Neuron (in vitro differentiated cells): ENCODE measurements around the gene EIF2B2.

Experiments
- H2AFZ ChIP-seq: one replicate; pipeline ENCODE4 v1.6.1; 2013; ENCODE audit warnings: low read depth, mild to moderate bottlenecking, inconsistent platforms, low read length, moderate library complexity
- H3K27me3 ChIP-seq: one replicate; pipeline ENCODE4 v1.6.1; 2013; ENCODE audit warnings: low read length; ENCODE audit not compliant: insufficient read depth
- H3K36me3 ChIP-seq: one replicate; pipeline ENCODE4 v1.6.1; 2013; ENCODE audit warnings: low read length; ENCODE audit not compliant: insufficient read depth
- H3K4me1 ChIP-seq: one replicate; pipeline ENCODE4 v1.6.1; 2013; ENCODE audit warnings: low read length; ENCODE audit not compliant: insufficient read depth
- H3K4me3 ChIP-seq: 2 replicates; pipeline ENCODE4 v1.5.1; 2013; ENCODE audit warnings: mild to moderate bottlenecking, low read length, moderate library complexity
- H3K9me3 ChIP-seq: one replicate; pipeline ENCODE4 v1.6.1; 2013; ENCODE audit warnings: low read length

The EIF2B2 gene

GRCh38 chr14:75015496-75015895 lies 12.8 kb downstream of the EIF2B2 start:
- Histone ChIP-seq H3K4me3 (no peak overlapping the region), H3K4me1 (no peaks in the 10 kb centered on the region), H3K9me3 (no peaks in the 10 kb centered on the region), H2AFZ (no peak overlapping the region), H3K27me3 (no peaks in the 10 kb centered on the region), H3K36me3 (peaks cover 19% of the 10 kb centered on the region)

- Histone ChIP-seq H2AFZ (no peak overlapping the region), H3K36me3 (peaks cover 7% of the 10 kb centered on the region), H3K9me3 (no peaks in the 10 kb centered on the region), H3K27me3 (no peaks in the 10 kb centered on the region), H3K4me1 (no peaks in the 10 kb centered on the region), H3K4me3 (no peak overlapping the region)
Measured at GRCh38 chr14:75016815-75017214, 14.1 kb downstream of the EIF2B2 start.

GRCh38 chr14:75018694-75019093 lies 16.0 kb downstream of the EIF2B2 start:
- H3K9me3 ChIP-seq = no peaks in the 10 kb centered on the region
- no peak overlapping the region for H2AFZ ChIP-seq
- H3K36me3 ChIP-seq = peaks cover 3% of the 10 kb centered on the region
- no peak overlapping the region for H3K4me3 ChIP-seq
- H3K27me3 ChIP-seq = no peaks in the 10 kb centered on the region
- H3K4me1 ChIP-seq = no peaks in the 10 kb centered on the region

GRCh38 chr14:75022655-75023054 lies 19.9 kb downstream of the EIF2B2 start:
- H2AFZ ChIP-seq = no peak overlapping the region

GRCh38 chr14:75023108-75023507 lies 20.4 kb downstream of the EIF2B2 start:
- no peaks in the 10 kb centered on the region for H3K4me1 ChIP-seq
- no peak overlapping the region for H3K4me3 ChIP-seq
- no peak overlapping the region for H2AFZ ChIP-seq
- no peaks in the 10 kb centered on the region for H3K9me3 ChIP-seq
- H3K27me3 ChIP-seq = no peaks in the 10 kb centered on the region
- peaks cover 3% of the 10 kb centered on the region for H3K36me3 ChIP-seq

More at GRCh38 chr14:75022655-75023054, 19.9 kb downstream of the EIF2B2 start:
- H3K4me1 ChIP-seq = no peaks in the 10 kb centered on the region
- peaks cover 3% of the 10 kb centered on the region for H3K36me3 ChIP-seq
- H3K9me3 ChIP-seq = no peaks in the 10 kb centered on the region
- H3K4me3 ChIP-seq = no peak overlapping the region
- H3K27me3 ChIP-seq = no peaks in the 10 kb centered on the region

- Histone ChIP-seq H3K4me1 (no peaks in the 10 kb centered on the region), H3K9me3 (no peaks in the 10 kb centered on the region), H3K36me3 (no peaks in the 10 kb centered on the region), H3K27me3 (no peaks in the 10 kb centered on the region), H2AFZ (no peak overlapping the region), H3K4me3 (no peak overlapping the region)
Measured at GRCh38 chr14:75025082-75025481, 22.4 kb downstream of the EIF2B2 start.

- H3K36me3 ChIP-seq = no peaks in the 10 kb centered on the region
- no peak overlapping the region for H3K4me3 ChIP-seq
- no peaks in the 10 kb centered on the region for H3K9me3 ChIP-seq
Measured at GRCh38 chr14:75025876-75026275, 23.2 kb downstream of the EIF2B2 start.

GRCh38 chr14:75030147-75030546 lies 27.4 kb downstream of the EIF2B2 start:
- no peak overlapping the region for H3K4me3 ChIP-seq
- H3K4me1 ChIP-seq = no peaks in the 10 kb centered on the region
- H3K9me3 ChIP-seq = no peaks in the 10 kb centered on the region
- no peaks in the 10 kb centered on the region for H3K36me3 ChIP-seq
- H3K27me3 ChIP-seq = no peaks in the 10 kb centered on the region
- H2AFZ ChIP-seq = no peak overlapping the region

More at GRCh38 chr14:75025876-75026275, 23.2 kb downstream of the EIF2B2 start:
- H3K4me1 ChIP-seq = no peaks in the 10 kb centered on the region
- H2AFZ ChIP-seq = no peak overlapping the region
- no peaks in the 10 kb centered on the region for H3K27me3 ChIP-seq

GRCh38 chr14:75032939-75033338 lies 30.2 kb downstream of the EIF2B2 start:
- Histone ChIP-seq H3K4me3 (no peak overlapping the region), H3K36me3 (no peaks in the 10 kb centered on the region)

GRCh38 chr14:75040507-75040906 lies 37.8 kb downstream of the EIF2B2 start:
- H3K4me3 ChIP-seq = no peak overlapping the region
- H2AFZ ChIP-seq = no peak overlapping the region
- no peaks in the 10 kb centered on the region for H3K36me3 ChIP-seq
- H3K27me3 ChIP-seq = no peaks in the 10 kb centered on the region
- H3K4me1 ChIP-seq = no peaks in the 10 kb centered on the region
- H3K9me3 ChIP-seq = no peaks in the 10 kb centered on the region

More at GRCh38 chr14:75032939-75033338, 30.2 kb downstream of the EIF2B2 start:
- Histone ChIP-seq H3K27me3 (no peaks in the 10 kb centered on the region), H3K9me3 (no peaks in the 10 kb centered on the region), H3K4me1 (no peaks in the 10 kb centered on the region), H2AFZ (no peak overlapping the region)

GRCh38 chr14:75040959-75041358 lies 38.2 kb downstream of the EIF2B2 start:
- Histone ChIP-seq H3K4me1 (no peaks in the 10 kb centered on the region), H3K4me3 (no peak overlapping the region), H2AFZ (no peak overlapping the region), H3K27me3 (no peaks in the 10 kb centered on the region), H3K36me3 (no peaks in the 10 kb centered on the region), H3K9me3 (no peaks in the 10 kb centered on the region)

- H3K36me3 ChIP-seq = no peaks in the 10 kb centered on the region
- no peak overlapping the region for H3K4me3 ChIP-seq
- H2AFZ ChIP-seq = no peak overlapping the region
- no peaks in the 10 kb centered on the region for H3K4me1 ChIP-seq
- H3K27me3 ChIP-seq = no peaks in the 10 kb centered on the region
- H3K9me3 ChIP-seq = no peaks in the 10 kb centered on the region
Measured at GRCh38 chr14:75041613-75042012, 38.9 kb downstream of the EIF2B2 start.

GRCh38 chr14:75042035-75042434 lies 39.3 kb downstream of the EIF2B2 start:
- Histone ChIP-seq H2AFZ (no peak overlapping the region), H3K27me3 (no peaks in the 10 kb centered on the region), H3K4me3 (no peak overlapping the region), H3K36me3 (no peaks in the 10 kb centered on the region), H3K9me3 (no peaks in the 10 kb centered on the region), H3K4me1 (no peaks in the 10 kb centered on the region)

- H3K9me3 ChIP-seq = no peaks in the 10 kb centered on the region
- H3K27me3 ChIP-seq = no peaks in the 10 kb centered on the region
- H3K4me3 ChIP-seq = no peak overlapping the region
- H2AFZ ChIP-seq = no peak overlapping the region
- no peaks in the 10 kb centered on the region for H3K36me3 ChIP-seq
- no peaks in the 10 kb centered on the region for H3K4me1 ChIP-seq
Measured at GRCh38 chr14:75044322-75044721, 41.6 kb downstream of the EIF2B2 start.
